WERI-Rb-1 (cell line): Measurements from ENCODE around the gene OR13J1.

Source experiments
- DNase-seq: peaks from one replicate; pipeline ENCODE4 v3.0.0-alpha.2; 2020
- H3K27ac ChIP-seq: fragments of 250-450 bp; sonication (Bioruptor Pico); 2 replicates; pipeline ENCODE4 v1.5.1; 2020; ENCODE audit warnings: mild to moderate bottlenecking, moderate library complexity
- H3K27me3 ChIP-seq: fragments of 250-450 bp; sonication (Bioruptor Pico); 2 replicates; pipeline ENCODE4 v1.5.1; 2021; ENCODE audit warnings: mild to moderate bottlenecking, low read depth, moderate library complexity; ENCODE audit not compliant: insufficient read depth, severe bottlenecking
- H3K36me3 ChIP-seq: fragments of 250-450 bp; sonication (Bioruptor Pico); 2 replicates; pipeline ENCODE4 v1.5.1; 2020; ENCODE audit warnings: mild to moderate bottlenecking, moderate library complexity
- H3K4me3 ChIP-seq: 2 replicates; pipeline ENCODE4 v1.5.1; 2011; ENCODE audit warnings: low read depth, mild to moderate bottlenecking, control low read depth, low read length
- H3K9me3 ChIP-seq: fragments of 250-450 bp; sonication (Bioruptor Pico); 2 replicates; pipeline ENCODE4 v1.5.1; 2021; ENCODE audit warnings: mild to moderate bottlenecking, moderate library complexity; ENCODE audit not compliant: severe bottlenecking
- TF ChIP-seq, protein P1 (sequence below): IDR thresholded peaks from 2 replicates; pipeline ENCODE4 v1.5.1; 2011; ENCODE audit warnings: low read depth, mild to moderate bottlenecking, control low read depth, inconsistent platforms, low read length

Gene OR13J1

GRCh38 chr9:35863583-35863982 lies 6.6 kb downstream of the OR13J1 start:
- TF ChIP-seq, protein P1, sequence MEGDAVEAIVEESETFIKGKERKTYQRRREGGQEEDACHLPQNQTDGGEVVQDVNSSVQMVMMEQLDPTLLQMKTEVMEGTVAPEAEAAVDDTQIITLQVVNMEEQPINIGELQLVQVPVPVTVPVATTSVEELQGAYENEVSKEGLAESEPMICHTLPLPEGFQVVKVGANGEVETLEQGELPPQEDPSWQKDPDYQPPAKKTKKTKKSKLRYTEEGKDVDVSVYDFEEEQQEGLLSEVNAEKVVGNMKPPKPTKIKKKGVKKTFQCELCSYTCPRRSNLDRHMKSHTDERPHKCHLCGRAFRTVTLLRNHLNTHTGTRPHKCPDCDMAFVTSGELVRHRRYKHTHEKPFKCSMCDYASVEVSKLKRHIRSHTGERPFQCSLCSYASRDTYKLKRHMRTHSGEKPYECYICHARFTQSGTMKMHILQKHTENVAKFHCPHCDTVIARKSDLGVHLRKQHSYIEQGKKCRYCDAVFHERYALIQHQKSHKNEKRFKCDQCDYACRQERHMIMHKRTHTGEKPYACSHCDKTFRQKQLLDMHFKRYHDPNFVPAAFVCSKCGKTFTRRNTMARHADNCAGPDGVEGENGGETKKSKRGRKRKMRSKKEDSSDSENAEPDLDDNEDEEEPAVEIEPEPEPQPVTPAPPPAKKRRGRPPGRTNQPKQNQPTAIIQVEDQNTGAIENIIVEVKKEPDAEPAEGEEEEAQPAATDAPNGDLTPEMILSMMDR, result no peak
- no peak overlapping the region for H3K4me3 ChIP-seq
- no peak for DNase-seq
- H3K27ac ChIP-seq, result no peak overlapping the region
- no peaks in the 10 kb centered on the region for H3K36me3 ChIP-seq
- H3K9me3 ChIP-seq, result no peaks in the 10 kb centered on the region
- no peaks in the 10 kb centered on the region for H3K27me3 ChIP-seq

- TF ChIP-seq, protein P1, result no peak
- Histone ChIP-seq H3K27me3 (no peaks in the 10 kb centered on the region), H3K36me3 (no peaks in the 10 kb centered on the region), H3K4me3 (no peak overlapping the region), H3K9me3 (no peaks in the 10 kb centered on the region), H3K27ac (no peak overlapping the region)
- no peak for DNase-seq
These were observed 7.9 kb downstream of the OR13J1 start for GRCh38 chr9:35862328-35862727.

- no peak overlapping the region for H3K27ac ChIP-seq
- H3K27me3 ChIP-seq, result no peaks in the 10 kb centered on the region
- no peaks in the 10 kb centered on the region for H3K9me3 ChIP-seq
- no peak for DNase-seq
- no peak overlapping the region for H3K4me3 ChIP-seq
- TF ChIP-seq, protein P1, result no peak
- H3K36me3 ChIP-seq, result no peaks in the 10 kb centered on the region
These were observed 8.9 kb downstream of the OR13J1 start for GRCh38 chr9:35861161-35861897.

DNA sequence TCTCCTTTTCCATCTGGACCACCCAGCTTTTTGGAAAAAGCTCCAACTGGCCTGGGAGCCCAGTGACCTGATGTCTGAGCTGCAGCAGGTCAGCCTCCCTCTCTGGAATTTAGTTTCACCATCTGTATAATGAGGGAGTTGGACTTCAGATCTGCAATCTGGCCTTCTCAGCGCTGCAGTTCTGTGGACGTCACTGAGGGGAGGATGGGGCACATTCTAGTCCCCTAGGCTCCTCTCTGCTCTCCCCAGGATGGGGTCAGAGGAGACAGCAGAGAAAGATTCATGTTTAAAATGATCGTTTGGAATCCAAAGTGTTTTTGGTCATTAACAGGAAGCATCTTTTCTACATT lies 10.2 kb downstream of the OR13J1 start:
- Histone ChIP-seq H3K27me3 (no peaks in the 10 kb centered on the region), H3K36me3 (no peaks in the 10 kb centered on the region), H3K4me3 (no peak overlapping the region), H3K27ac (no peak overlapping the region), H3K9me3 (no peaks in the 10 kb centered on the region)
- DNase-seq, result no peak
- TF ChIP-seq, protein P1, result no peak

GRCh38 chr9:35859310-35859989 lies 10.8 kb downstream of the OR13J1 start:
- H3K27ac ChIP-seq, result no peak overlapping the region
- TF ChIP-seq, protein P1, result no peak
- H3K36me3 ChIP-seq, result no peaks in the 10 kb centered on the region
- H3K4me3 ChIP-seq, result no peak overlapping the region
- H3K9me3 ChIP-seq, result no peaks in the 10 kb centered on the region
- H3K27me3 ChIP-seq, result no peaks in the 10 kb centered on the region
- no peak for DNase-seq

DNA sequence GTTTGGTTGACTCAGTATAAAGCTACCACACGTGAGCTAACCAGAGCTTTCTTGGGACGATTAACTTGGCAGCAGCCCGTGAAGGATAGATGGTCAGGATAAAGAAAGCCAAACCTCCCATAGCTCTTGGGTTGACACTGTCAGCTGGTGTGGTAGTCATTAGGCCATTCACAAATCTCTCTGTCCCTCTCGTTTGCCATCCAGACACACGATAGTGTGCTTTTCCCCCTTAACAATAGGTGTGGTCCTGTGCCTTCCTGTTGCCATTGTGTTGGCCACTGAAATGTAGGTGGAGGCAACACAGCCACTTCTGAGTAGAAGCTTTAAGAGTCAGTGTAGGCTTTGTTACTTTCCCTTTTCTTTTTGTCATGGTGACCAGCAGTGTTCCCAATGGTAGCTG lies 11.7 kb downstream of the OR13J1 start:
- TF ChIP-seq, protein P1, result no peak
- no peaks in the 10 kb centered on the region for H3K27me3 ChIP-seq
- H3K9me3 ChIP-seq, result no peaks in the 10 kb centered on the region
- no peak overlapping the region for H3K27ac ChIP-seq
- DNase-seq, result no peak
- no peaks in the 10 kb centered on the region for H3K36me3 ChIP-seq
- H3K4me3 ChIP-seq, result no peak overlapping the region
